HG03439 (cell line): ENCODE data around the gene COG6.

ENCODE experiments used
- ATAC-seq: cut with Tn5 transposase; IDR thresholded peaks from one replicate; pipeline ENCODE4 v1.9.1; 2021; ENCODE audit warnings: mild to moderate bottlenecking, moderate library complexity; ENCODE audit not compliant: unreplicated experiment

The COG6 gene

DNA sequence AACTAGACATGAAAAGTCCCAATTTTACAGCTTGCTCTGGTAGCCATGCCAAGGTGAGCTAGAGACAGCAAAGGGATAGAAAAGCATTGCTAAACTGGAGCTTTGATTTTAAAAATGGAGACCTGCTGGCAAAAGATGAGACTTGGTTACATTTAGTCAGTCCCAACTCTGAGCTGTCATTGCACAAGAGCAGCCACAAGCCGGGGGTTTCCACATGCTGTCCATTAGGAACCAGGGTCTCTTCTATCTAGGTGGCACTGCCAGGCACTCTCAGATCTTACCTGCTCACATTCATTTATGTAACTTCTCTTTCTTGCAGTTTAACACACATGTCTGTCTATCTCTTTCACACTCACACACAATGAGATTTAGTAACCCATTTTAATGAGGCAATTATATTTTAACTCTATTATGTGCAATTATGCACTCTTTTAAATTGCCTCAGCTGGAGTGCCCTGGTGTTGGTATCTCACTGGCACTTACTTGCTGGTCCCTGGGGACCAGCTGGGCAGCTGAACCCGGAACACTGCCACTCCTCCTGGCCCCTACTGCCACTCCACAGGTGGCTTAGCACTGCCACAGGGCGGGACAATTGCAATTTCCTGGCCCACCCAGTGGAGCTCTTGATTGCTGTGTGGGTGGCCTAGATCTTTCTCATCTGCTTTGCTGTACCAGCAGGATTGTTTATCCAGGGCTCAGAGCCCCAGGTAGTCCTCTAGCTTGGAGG is 112.5 kb downstream of the COG6 start:
- no peak for ATAC-seq

DNA sequence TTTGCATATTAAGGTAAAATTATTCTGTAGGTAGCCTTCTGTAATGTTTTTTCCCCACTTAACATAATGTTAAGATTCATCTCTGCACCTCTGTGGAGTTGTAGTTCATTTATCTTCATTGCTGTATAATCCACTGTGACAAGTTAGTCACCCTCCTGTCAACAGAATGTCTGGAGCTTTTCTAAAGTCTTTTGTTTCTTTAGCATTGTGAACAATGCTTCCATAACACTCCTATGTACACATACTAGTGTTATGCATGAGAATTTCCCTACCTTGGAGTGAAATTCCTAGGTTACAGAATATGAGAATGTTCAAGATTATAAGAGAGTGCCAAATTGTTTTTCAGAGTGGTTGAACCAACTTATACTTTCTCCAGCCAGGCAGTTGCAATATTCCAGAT is 113.5 kb downstream of the COG6 start:
- no peak for ATAC-seq

GRCh38 chr13:39770221-39771090 is 115.0 kb downstream of the COG6 start:
- no peak for ATAC-seq

- ATAC-seq = no peak
Observed at GRCh38 chr13:39773833-39774232, 118.4 kb downstream of the COG6 start.

GRCh38 chr13:39776439-39776838 is 121.0 kb downstream of the COG6 start:
- no peak for ATAC-seq

GRCh38 chr13:39777021-39777420 is 121.6 kb downstream of the COG6 start:
- ATAC-seq = no peak

GRCh38 chr13:39777527-39778061 is 122.1 kb downstream of the COG6 start:
- ATAC-seq = no peak

GRCh38 chr13:39779337-39780265 is 124.1 kb downstream of the COG6 start:
- no peak for ATAC-seq

- ATAC-seq = no peak
Observed at GRCh38 chr13:39780711-39781110, 125.2 kb downstream of the COG6 start.

- no peak for ATAC-seq
Observed at GRCh38 chr13:39781381-39781780, 125.9 kb downstream of the COG6 start.

DNA sequence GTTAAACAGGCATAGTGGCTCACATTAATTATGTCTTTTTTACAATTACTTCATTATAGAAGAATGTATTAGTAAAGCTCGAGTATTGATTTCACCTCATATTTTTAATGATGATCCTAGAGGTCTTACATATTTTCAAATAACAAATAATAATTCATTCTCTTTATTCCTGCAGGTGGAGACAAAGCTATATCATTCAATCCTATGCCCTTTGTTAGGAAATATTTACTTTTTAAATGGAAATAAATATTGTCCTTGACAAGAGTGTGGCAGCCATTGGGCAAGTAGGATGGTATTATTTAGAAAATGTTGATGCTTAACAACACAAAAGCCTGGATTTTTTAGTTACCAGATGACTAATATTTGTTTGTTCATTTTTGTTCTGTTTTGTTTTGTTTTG is 127.6 kb downstream of the COG6 start:
- ATAC-seq = no peak

DNA sequence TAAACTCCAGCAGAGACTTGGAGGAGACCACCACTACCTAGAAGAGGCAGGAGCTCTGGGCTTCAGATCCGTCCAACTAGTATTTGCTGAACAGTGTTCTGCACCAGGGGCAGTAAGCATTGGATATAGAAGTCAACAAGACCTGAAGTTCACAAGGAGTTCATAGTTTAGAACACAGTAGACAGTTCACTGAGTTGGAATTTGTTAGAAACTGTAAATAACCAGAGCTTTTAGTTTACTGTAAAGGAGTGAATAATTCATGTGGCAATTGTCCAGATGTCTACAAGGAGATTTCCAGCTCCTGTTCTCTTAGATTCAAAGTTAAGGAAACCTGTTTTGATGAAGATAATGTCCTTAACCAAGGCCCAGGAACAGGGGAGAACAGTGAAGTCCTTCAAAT is 128.9 kb downstream of the COG6 start:
- no peak for ATAC-seq

DNA sequence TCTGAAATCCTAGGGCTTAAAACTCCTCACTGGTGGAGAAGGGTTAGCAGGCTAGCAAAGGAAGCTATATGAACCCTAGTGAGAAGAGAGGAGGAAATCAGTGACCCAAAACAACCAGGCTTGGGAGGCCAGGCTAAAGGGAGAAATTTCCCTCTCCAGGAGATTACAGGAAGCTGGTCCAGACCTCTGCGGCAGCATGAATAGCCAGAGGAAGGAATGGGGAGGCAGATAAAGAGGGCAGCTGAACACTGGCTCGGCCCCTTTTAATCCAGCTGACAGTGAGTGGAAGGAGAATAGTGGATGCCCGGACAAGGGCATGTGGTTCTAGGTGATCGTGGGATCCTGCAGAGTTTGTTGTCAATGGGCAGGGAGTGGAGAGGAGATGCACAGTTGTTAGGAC is 130.6 kb downstream of the COG6 start:
- ATAC-seq = no peak

GRCh38 chr13:39787086-39787487 is 131.6 kb downstream of the COG6 start:
- no peak for ATAC-seq

GRCh38 chr13:39788102-39788501 is 132.6 kb downstream of the COG6 start:
- no peak for ATAC-seq

GRCh38 chr13:39789451-39789850 is 134.0 kb downstream of the COG6 start:
- no peak for ATAC-seq
